Activated CD4-positive, alpha-beta T cell treated with anti-CD3 and anti-CD28 coated beads for 36 hours (primary cell): ENCODE data around the gene URI1. TPM values are rescaled to one million over a fixed set of nuclear protein-coding genes. Genes with fewer than 3 reads are reported as not detected.

Experiments
- total RNA-seq, 2 experiments: library from RNA; stranded (reverse); gene quantifications; one replicate each; pipeline ENCODE4 v1.2.3, GENCODE V29; 2021

The URI1 gene
- total RNA-seq, 2 experiments from 2014 or later: 61.3 to 69.7 TPM

Other genes with a start within 250 kb of the URI1 start
- 10 to 100 TPM; 26.7 to 35.7 TPM for gene C19orf12, start 227.0 kb upstream of the URI1 start, total RNA-seq
- gene CCNE1, start 130.2 kb upstream of the URI1 start, total RNA-seq: 10 to 100 TPM; 29.4 to 30.4 TPM